ENCODE measurements around the gene TNRC6B.

TNRC6B gene

GRCh38 chr22:40276996-40277823, 99.5 kb downstream of the TNRC6B start:
- Histone ChIP-seq H3K4me1 (ENCODE audit: control insufficient read depth, insufficient read depth, low read length) (no peaks in the 10 kb centered on the region), H3K27me3 (ENCODE audit: control insufficient read depth, insufficient read depth, low read length) (no peaks in the 10 kb centered on the region), H3K4me3 (ENCODE audit: low read length) (no peak overlapping the region), H3K36me3 (ENCODE audit: control insufficient read depth, insufficient read depth, low read length) (peaks cover 12% of the 10 kb centered on the region; the same call in 1 of the 2 replicates), H3K27ac (ENCODE audit: low read length) (no peak overlapping the region), H3K9me3 (ENCODE audit: control insufficient read depth, insufficient read depth, low read length) (no peaks in the 10 kb centered on the region)
- no CpG with 5 or more reads among the region's 10 CpGs for WGBS (ENCODE audit: insufficient coverage, insufficient read length)
- no peak for DNase-seq (ENCODE audit: low read depth, low spot score)

GRCh38 chr22:40279017-40279416, 101.3 kb downstream of the TNRC6B start:
- H3K27ac ChIP-seq (ENCODE audit: low read length), result no peak overlapping the region
- no peak overlapping the region for H3K4me3 ChIP-seq (ENCODE audit: low read length)
- peaks cover 10% of the 10 kb centered on the region; the same call in 1 of the 2 replicates for H3K36me3 ChIP-seq (ENCODE audit: control insufficient read depth, insufficient read depth, low read length)
- H3K9me3 ChIP-seq (ENCODE audit: control insufficient read depth, insufficient read depth, low read length), result no peaks in the 10 kb centered on the region
- no CpG with 5 or more reads among the region's 4 CpGs for WGBS (ENCODE audit: insufficient coverage, insufficient read length)
- DNase-seq (ENCODE audit: low read depth, low spot score), result no peak
- no peaks in the 10 kb centered on the region for H3K4me1 ChIP-seq (ENCODE audit: control insufficient read depth, insufficient read depth, low read length)
- H3K27me3 ChIP-seq (ENCODE audit: control insufficient read depth, insufficient read depth, low read length), result no peaks in the 10 kb centered on the region

GRCh38 chr22:40281717-40282116, 104.0 kb downstream of the TNRC6B start:
- DNase-seq (ENCODE audit: low read depth, low spot score), result no peak
- H3K4me1 ChIP-seq (ENCODE audit: control insufficient read depth, insufficient read depth, low read length), result no peaks in the 10 kb centered on the region
- no peak overlapping the region for H3K27ac ChIP-seq (ENCODE audit: low read length)
- no CpG with 5 or more reads among the region's 2 CpGs for WGBS (ENCODE audit: insufficient coverage, insufficient read length)
- peaks cover 10% of the 10 kb centered on the region; the same call in 1 of the 2 replicates for H3K36me3 ChIP-seq (ENCODE audit: control insufficient read depth, insufficient read depth, low read length)
- no peak overlapping the region for H3K4me3 ChIP-seq (ENCODE audit: low read length)
- H3K27me3 ChIP-seq (ENCODE audit: control insufficient read depth, insufficient read depth, low read length), result no peaks in the 10 kb centered on the region
- no peaks in the 10 kb centered on the region for H3K9me3 ChIP-seq (ENCODE audit: control insufficient read depth, insufficient read depth, low read length)

GRCh38 chr22:40285513-40285912, 107.8 kb downstream of the TNRC6B start:
- no CpG with 5 or more reads among the region's 7 CpGs for WGBS (ENCODE audit: insufficient coverage, insufficient read length)
- peaks cover 7% of the 10 kb centered on the region; the same call in 1 of the 2 replicates for H3K36me3 ChIP-seq (ENCODE audit: control insufficient read depth, insufficient read depth, low read length)
- DNase-seq (ENCODE audit: low read depth, low spot score), result no peak

DNA sequence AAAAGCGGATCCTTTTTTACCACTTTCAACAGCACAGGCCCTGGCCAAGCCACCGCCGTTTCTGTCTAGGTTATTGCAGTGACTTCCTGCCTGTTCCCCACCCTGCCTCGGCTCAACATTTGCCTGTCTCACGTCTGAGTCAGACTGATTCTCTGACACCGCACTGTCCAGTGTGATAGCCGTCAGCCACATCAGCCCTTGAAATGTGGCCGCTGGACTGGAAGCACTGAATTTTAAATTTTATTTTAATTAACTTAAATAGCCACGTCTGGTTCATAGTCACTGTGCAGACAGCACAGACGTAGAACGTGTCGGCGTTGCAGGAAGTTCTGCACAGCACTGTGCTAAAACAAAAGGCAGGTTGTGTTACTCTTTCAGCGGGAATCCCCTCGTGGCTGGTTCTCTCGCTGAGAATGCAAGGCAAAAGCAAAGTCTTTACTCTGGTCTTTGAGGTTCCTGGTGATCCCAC, 112.3 kb downstream of the TNRC6B start:
- no peak for DNase-seq (ENCODE audit: low read depth, low spot score)

More at GRCh38 chr22:40285513-40285912, 107.8 kb downstream of the TNRC6B start:
- Histone ChIP-seq H3K4me1 (ENCODE audit: control insufficient read depth, insufficient read depth, low read length) (no peaks in the 10 kb centered on the region), H3K27ac (ENCODE audit: low read length) (no peak overlapping the region), H3K4me3 (ENCODE audit: low read length) (no peak overlapping the region), H3K9me3 (ENCODE audit: control insufficient read depth, insufficient read depth, low read length) (no peaks in the 10 kb centered on the region), H3K27me3 (ENCODE audit: control insufficient read depth, insufficient read depth, low read length) (no peaks in the 10 kb centered on the region)

DNA sequence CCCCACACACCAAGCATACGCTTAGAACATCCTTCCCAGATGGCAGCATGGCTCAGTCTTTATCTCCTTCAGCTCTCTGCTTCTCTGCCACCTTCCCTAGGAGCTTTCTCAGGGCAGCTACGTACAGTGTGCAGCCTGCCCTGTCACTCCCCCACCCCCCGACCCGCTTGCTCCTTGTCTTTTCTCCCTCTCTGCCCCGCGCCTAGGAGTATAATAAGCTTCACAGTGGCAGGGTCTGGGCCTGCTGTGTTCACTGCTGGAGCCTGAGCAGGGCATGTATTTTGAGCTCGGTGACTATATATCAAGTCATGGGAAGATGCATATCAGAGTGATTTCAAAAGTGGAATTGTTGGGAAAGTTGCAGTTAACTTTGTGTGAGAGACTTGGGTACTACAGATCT, 112.8 kb downstream of the TNRC6B start:
- no peaks in the 10 kb centered on the region for H3K4me1 ChIP-seq (ENCODE audit: control insufficient read depth, insufficient read depth, low read length)
- no CpG with 5 or more reads among the region's 7 CpGs for WGBS (ENCODE audit: insufficient coverage, insufficient read length)
- H3K27ac ChIP-seq (ENCODE audit: low read length), result no peak overlapping the region
- H3K9me3 ChIP-seq (ENCODE audit: control insufficient read depth, insufficient read depth, low read length), result no peaks in the 10 kb centered on the region
- H3K27me3 ChIP-seq (ENCODE audit: control insufficient read depth, insufficient read depth, low read length), result no peaks in the 10 kb centered on the region
- H3K36me3 ChIP-seq (ENCODE audit: control insufficient read depth, insufficient read depth, low read length), result peaks cover 3% of the 10 kb centered on the region; the same call in 1 of the 2 replicates
- no peak for DNase-seq (ENCODE audit: low read depth, low spot score)
- no peak overlapping the region for H3K4me3 ChIP-seq (ENCODE audit: low read length)

More for the DNA sequence above, 112.3 kb downstream of the TNRC6B start:
- Histone ChIP-seq H3K27ac (ENCODE audit: low read length) (no peak overlapping the region), H3K36me3 (ENCODE audit: control insufficient read depth, insufficient read depth, low read length) (peaks cover 3% of the 10 kb centered on the region; the same call in 1 of the 2 replicates), H3K4me3 (ENCODE audit: low read length) (no peak overlapping the region), H3K27me3 (ENCODE audit: control insufficient read depth, insufficient read depth, low read length) (no peaks in the 10 kb centered on the region), H3K9me3 (ENCODE audit: control insufficient read depth, insufficient read depth, low read length) (no peaks in the 10 kb centered on the region), H3K4me1 (ENCODE audit: control insufficient read depth, insufficient read depth, low read length) (no peaks in the 10 kb centered on the region)
- WGBS (ENCODE audit: insufficient coverage, insufficient read length), result no CpG with 5 or more reads among the region's 16 CpGs

- Histone ChIP-seq H3K27me3 (ENCODE audit: control insufficient read depth, insufficient read depth, low read length) (no peaks in the 10 kb centered on the region), H3K36me3 (ENCODE audit: control insufficient read depth, insufficient read depth, low read length) (peaks cover 3% of the 10 kb centered on the region; the same call in 1 of the 2 replicates), H3K4me3 (ENCODE audit: low read length) (no peak overlapping the region), H3K4me1 (ENCODE audit: control insufficient read depth, insufficient read depth, low read length) (no peaks in the 10 kb centered on the region), H3K27ac (ENCODE audit: low read length) (no peak overlapping the region), H3K9me3 (ENCODE audit: control insufficient read depth, insufficient read depth, low read length) (no peaks in the 10 kb centered on the region)
- WGBS (ENCODE audit: insufficient coverage, insufficient read length), result no CpG with 5 or more reads among the region's 3 CpGs
- no peak for DNase-seq (ENCODE audit: low read depth, low spot score)
These were observed 117.0 kb downstream of the TNRC6B start for GRCh38 chr22:40294696-40295095.

- no peak overlapping the region for H3K4me3 ChIP-seq (ENCODE audit: low read length)
- H3K27ac ChIP-seq (ENCODE audit: low read length), result no peak overlapping the region
- H3K4me1 ChIP-seq (ENCODE audit: control insufficient read depth, insufficient read depth, low read length), result no peaks in the 10 kb centered on the region
- no peaks in the 10 kb centered on the region for H3K27me3 ChIP-seq (ENCODE audit: control insufficient read depth, insufficient read depth, low read length)
- H3K36me3 ChIP-seq (ENCODE audit: control insufficient read depth, insufficient read depth, low read length), result peaks cover 11% of the 10 kb centered on the region; the same call in 1 of the 2 replicates
- DNase-seq (ENCODE audit: low read depth, low spot score), result no peak
- no peaks in the 10 kb centered on the region for H3K9me3 ChIP-seq (ENCODE audit: control insufficient read depth, insufficient read depth, low read length)
These were observed 122.6 kb downstream of the TNRC6B start for GRCh38 chr22:40300316-40300715.

GRCh38 chr22:40300884-40301672, 123.4 kb downstream of the TNRC6B start:
- DNase-seq (ENCODE audit: low read depth, low spot score), result no peak
- Histone ChIP-seq H3K4me3 (ENCODE audit: low read length) (no peak overlapping the region), H3K27me3 (ENCODE audit: control insufficient read depth, insufficient read depth, low read length) (no peaks in the 10 kb centered on the region), H3K27ac (ENCODE audit: low read length) (no peak overlapping the region), H3K9me3 (ENCODE audit: control insufficient read depth, insufficient read depth, low read length) (no peaks in the 10 kb centered on the region), H3K36me3 (ENCODE audit: control insufficient read depth, insufficient read depth, low read length) (peaks cover 11% of the 10 kb centered on the region; the same call in 1 of the 2 replicates), H3K4me1 (ENCODE audit: control insufficient read depth, insufficient read depth, low read length) (no peaks in the 10 kb centered on the region)
- no CpG with 5 or more reads among the region's 11 CpGs for WGBS (ENCODE audit: insufficient coverage, insufficient read length)

DNA sequence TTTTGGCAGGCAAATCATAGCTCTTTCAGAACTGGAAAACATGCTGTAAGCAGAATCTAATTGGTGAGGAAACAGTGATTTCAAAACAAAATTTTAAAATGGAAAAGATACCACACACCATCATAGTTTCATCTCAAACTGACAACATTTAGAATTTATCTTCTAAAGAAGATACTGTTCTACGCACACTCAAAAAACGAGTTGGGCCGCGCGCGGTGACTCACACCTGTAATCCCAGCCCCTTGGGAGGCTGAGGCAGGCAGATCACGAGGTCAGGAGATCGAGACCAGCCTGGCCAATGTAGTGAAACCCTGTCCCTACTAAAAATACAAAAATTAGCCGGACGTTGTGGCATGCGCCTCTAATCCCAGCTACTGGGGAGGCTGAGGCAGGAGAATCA, 124.4 kb downstream of the TNRC6B start:
- H3K4me1 ChIP-seq (ENCODE audit: control insufficient read depth, insufficient read depth, low read length), result no peaks in the 10 kb centered on the region
- H3K27ac ChIP-seq (ENCODE audit: low read length), result no peak overlapping the region
- no CpG with 5 or more reads among the region's 11 CpGs for WGBS (ENCODE audit: insufficient coverage, insufficient read length)
- no peaks in the 10 kb centered on the region for H3K27me3 ChIP-seq (ENCODE audit: control insufficient read depth, insufficient read depth, low read length)
- H3K36me3 ChIP-seq (ENCODE audit: control insufficient read depth, insufficient read depth, low read length), result peaks cover 13% of the 10 kb centered on the region; the same call in 1 of the 2 replicates
- DNase-seq (ENCODE audit: low read depth, low spot score), result no peak
- no peak overlapping the region for H3K4me3 ChIP-seq (ENCODE audit: low read length)
- no peaks in the 10 kb centered on the region for H3K9me3 ChIP-seq (ENCODE audit: control insufficient read depth, insufficient read depth, low read length)
